HG03432 (cell line): Measurements from ENCODE around the gene PAK6.

Experiments
- ATAC-seq: cut with Tn5 transposase; IDR thresholded peaks from one replicate; pipeline ENCODE4 v1.9.1; 2021; ENCODE audit warnings: mild to moderate bottlenecking, moderate library complexity; ENCODE audit not compliant: unreplicated experiment

Gene PAK6

GRCh38 chr15:40241269-40242212 lies 2.7 kb downstream of the PAK6 start:
- ATAC-seq: no peak

GRCh38 chr15:40242213-40242599 lies 3.3 kb downstream of the PAK6 start:
- ATAC-seq: no peak

DNA sequence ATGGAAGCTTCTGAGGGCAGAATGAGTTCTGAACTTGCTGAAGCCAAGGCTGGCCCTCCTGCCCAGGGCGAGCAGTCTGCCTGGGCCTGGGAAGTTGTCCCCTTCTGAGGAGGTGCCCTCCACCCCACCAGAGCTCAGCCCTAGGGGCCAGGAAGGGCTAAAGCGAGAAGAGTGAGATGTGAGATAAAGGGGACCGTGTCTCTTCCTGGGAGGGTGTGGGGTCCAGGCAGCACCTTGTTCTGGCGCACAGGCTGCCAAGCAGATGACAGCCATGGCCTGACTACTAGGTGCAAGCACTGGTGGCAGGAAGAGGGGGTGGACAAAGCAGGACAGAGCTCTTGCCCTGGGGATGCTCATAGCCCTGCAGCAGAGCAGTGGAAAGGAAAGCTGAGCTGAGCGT lies 3.7 kb downstream of the PAK6 start:
- ATAC-seq: no peak

- ATAC-seq: no peak
Measured at GRCh38 chr15:40243126-40243810, 4.4 kb downstream of the PAK6 start.

DNA sequence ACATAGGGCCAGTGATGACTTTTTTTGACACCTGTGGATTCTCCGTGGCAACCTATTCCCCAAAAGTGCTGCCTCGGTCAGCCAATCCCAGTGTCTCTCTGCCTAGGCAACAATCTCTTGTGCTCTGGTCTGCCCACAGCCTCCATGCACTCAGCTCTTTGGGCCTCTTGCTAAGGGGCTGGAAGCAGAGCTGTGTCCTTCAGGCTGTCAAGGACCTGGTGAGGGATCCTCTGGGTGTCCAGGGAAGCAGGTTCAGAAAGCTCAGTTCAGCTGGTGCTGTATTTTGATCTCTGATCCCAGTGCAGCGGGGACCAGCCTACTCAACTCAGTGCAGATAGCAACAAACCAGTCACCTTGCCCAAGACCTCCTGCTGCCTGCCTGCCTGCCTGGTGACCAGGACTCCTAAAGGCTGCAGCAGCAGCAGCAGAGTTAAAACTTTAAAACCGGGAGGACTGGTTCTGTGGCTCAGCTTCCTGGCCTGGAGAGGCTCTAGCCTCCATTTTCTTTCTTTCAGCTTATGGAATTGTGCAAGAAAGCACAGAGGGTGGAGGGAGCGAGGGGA lies 6.2 kb downstream of the PAK6 start:
- no peak for ATAC-seq

DNA sequence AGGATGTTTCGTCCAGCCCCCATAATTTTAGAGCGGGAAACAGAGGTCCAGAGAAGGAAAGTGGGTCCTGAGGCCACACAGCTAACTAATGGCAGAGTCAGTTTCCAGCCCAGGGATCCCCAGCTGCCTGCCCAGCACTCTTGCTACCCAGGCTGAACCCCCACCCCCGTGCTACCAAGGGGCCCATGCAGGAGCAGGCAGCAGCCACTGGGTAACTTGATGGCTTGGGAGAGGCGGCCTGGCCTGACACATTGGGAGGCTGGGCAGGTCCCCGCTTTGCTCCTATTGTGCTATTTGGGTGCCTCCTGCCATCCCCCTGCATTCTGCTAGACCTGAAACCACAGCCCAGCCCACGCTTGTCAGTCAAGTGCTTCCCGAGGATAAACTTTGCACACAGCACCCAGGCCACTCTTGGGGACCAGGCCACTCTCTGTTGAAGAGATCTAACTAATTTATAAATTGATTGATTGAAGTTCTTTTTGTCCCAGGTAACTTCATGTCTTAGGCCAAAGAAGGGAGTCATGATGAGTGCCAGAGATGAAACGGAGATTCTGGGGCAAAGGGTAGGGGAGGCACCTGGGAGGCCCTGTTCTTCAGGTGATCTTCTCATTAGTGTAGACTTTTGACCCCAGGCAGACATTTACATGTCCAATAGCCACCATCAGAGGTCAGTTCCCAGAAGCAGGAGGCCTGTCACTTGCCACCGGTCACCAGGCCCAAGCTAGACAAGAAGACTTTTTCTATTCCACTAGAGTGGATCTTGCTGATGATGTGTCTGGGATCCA lies 7.0 kb downstream of the PAK6 start:
- ATAC-seq: no peak

GRCh38 chr15:40246496-40247280 lies 7.8 kb downstream of the PAK6 start:
- no peak for ATAC-seq

DNA sequence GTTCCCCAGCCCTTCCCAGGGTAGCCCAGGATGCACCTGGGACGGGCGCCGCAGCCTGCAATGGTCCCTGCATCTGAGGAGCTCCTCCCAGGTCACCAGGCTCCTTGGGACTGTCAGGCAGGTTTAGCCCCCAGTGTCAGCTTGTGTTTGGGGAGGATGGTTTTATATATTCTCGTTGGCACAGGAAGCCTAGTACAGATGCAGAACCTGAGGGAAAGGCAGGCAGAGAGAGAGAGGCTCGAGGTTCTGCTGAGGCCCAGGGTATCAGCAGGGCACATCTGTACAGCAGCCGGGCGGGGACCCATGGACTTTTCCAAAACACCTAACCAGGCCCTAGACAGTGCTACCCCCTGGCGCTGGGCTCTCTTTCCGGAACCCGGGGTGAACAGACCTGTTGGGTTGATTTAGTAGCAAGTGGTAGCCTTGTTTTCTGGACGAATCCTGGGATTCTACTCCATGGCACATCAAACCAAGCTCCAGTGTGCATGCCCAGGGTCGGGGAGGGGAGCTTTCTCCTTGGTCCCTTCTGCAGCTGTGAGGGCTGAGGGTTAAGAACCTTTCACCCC lies 8.6 kb downstream of the PAK6 start:
- ATAC-seq: no peak

- no peak for ATAC-seq
Measured at GRCh38 chr15:40248006-40248783, 9.3 kb downstream of the PAK6 start.

- ATAC-seq: no peak
Measured at GRCh38 chr15:40249477-40250303, 10.8 kb downstream of the PAK6 start.

DNA sequence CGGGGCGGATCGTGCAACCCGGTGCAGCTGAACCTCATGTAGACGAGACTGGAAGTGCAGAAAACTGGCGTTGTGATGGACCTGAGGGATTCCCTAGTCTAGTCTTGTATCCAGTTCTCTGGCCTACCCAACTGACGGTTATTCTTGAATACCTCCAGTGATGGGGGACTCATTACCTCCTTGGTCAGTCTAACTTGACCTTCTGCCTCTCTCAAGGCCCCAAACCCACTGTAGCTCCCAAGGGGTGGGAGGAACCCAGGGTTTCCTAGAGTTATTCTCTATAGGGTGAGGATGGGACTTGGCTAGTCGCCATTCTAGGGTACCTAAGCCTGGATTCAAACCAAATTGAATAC lies 11.4 kb downstream of the PAK6 start:
- no peak for ATAC-seq

GRCh38 chr15:40250771-40251483 lies 12.1 kb downstream of the PAK6 start:
- no peak for ATAC-seq

- no peak for ATAC-seq
Measured at GRCh38 chr15:40251486-40252140, 12.8 kb downstream of the PAK6 start.

GRCh38 chr15:40252141-40252437 lies 13.2 kb downstream of the PAK6 start:
- no peak for ATAC-seq

GRCh38 chr15:40252438-40253166 lies 13.7 kb downstream of the PAK6 start:
- ATAC-seq: peak; percentile 49

GRCh38 chr15:40253167-40253790 lies 14.4 kb downstream of the PAK6 start:
- ATAC-seq: peak; percentile 17
